Measurements from ENCODE around the gene BUD31. TPM values are rescaled to one million over a fixed set of nuclear protein-coding genes. Genes with fewer than 3 reads are reported as not detected.
"Not testable (repeated sequence)": the region's sequence is repeated elsewhere in the genome, so short reads cannot be mapped to it uniquely, and the experiment has no call there.

Gene BUD31
- total RNA-seq, 1 donor, result 99.0 TPM

GRCh38 chr7:99404977-99405320 lies 3.8 kb upstream of the BUD31 start:
- no peak overlapping the region for H3K4me3 ChIP-seq (ENCODE audit: low read length)
- H3K4me1 ChIP-seq (ENCODE audit: insufficient read depth, low read length), result peaks cover 26% of the 10 kb centered on the region
- no peaks in the 10 kb centered on the region for H3K27me3 ChIP-seq (ENCODE audit: insufficient read depth, low read length)
- H3K9me3 ChIP-seq (ENCODE audit: low read depth, low read length), result no peaks in the 10 kb centered on the region

- H3K4me3 ChIP-seq (ENCODE audit: low read length), result no peak overlapping the region
- peaks cover 31% of the 10 kb centered on the region for H3K4me1 ChIP-seq (ENCODE audit: insufficient read depth, low read length)
- no peaks in the 10 kb centered on the region for H3K27me3 ChIP-seq (ENCODE audit: insufficient read depth, low read length)
- H3K9me3 ChIP-seq (ENCODE audit: low read depth, low read length), result no peaks in the 10 kb centered on the region
Measured at GRCh38 chr7:99406557-99406956, 2.2 kb upstream of the BUD31 start.

GRCh38 chr7:99407872-99408378 lies 844 bp upstream of the BUD31 start:
- peaks cover 31% of the 10 kb centered on the region for H3K4me1 ChIP-seq (ENCODE audit: insufficient read depth, low read length)
- peak overlapping the region; percentile 87 for H3K4me3 ChIP-seq (ENCODE audit: low read length)
- H3K27me3 ChIP-seq (ENCODE audit: insufficient read depth, low read length), result no peaks in the 10 kb centered on the region
- no peaks in the 10 kb centered on the region for H3K9me3 ChIP-seq (ENCODE audit: low read depth, low read length)

GRCh38 chr7:99409192-99409572 lies 413 bp downstream of the BUD31 start:
- no peaks in the 10 kb centered on the region for H3K9me3 ChIP-seq (ENCODE audit: low read depth, low read length)
- H3K4me3 ChIP-seq (ENCODE audit: low read length), result peak overlapping the region; percentile 87
- H3K4me1 ChIP-seq (ENCODE audit: insufficient read depth, low read length), result peaks cover 31% of the 10 kb centered on the region
- H3K27me3 ChIP-seq (ENCODE audit: insufficient read depth, low read length), result no peaks in the 10 kb centered on the region

- H3K9me3 ChIP-seq (ENCODE audit: low read depth, low read length), result no peaks in the 10 kb centered on the region
- peaks cover 31% of the 10 kb centered on the region for H3K4me1 ChIP-seq (ENCODE audit: insufficient read depth, low read length)
- H3K27me3 ChIP-seq (ENCODE audit: insufficient read depth, low read length), result no peaks in the 10 kb centered on the region
- H3K4me3 ChIP-seq (ENCODE audit: low read length), result peak overlapping the region; percentile 87
Measured at GRCh38 chr7:99409806-99410205, 1.0 kb downstream of the BUD31 start.

- H3K4me3 ChIP-seq (ENCODE audit: low read length), result no peak overlapping the region
- H3K9me3 ChIP-seq (ENCODE audit: low read depth, low read length), result no peaks in the 10 kb centered on the region
- H3K27me3 ChIP-seq (ENCODE audit: insufficient read depth, low read length), result no peaks in the 10 kb centered on the region
- peaks cover 31% of the 10 kb centered on the region for H3K4me1 ChIP-seq (ENCODE audit: insufficient read depth, low read length)
Measured at GRCh38 chr7:99410635-99411034, 1.9 kb downstream of the BUD31 start.

- H3K9me3 ChIP-seq (ENCODE audit: low read depth, low read length); H3K4me3 ChIP-seq (ENCODE audit: low read length); H3K27me3 ChIP-seq (ENCODE audit: insufficient read depth, low read length); H3K4me1 ChIP-seq (ENCODE audit: insufficient read depth, low read length): not testable (repeated sequence)
Measured at GRCh38 chr7:99415513-99416127, 6.9 kb downstream of the BUD31 start.

GRCh38 chr7:99418260-99418659 lies 9.5 kb downstream of the BUD31 start:
- no peaks in the 10 kb centered on the region for H3K4me1 ChIP-seq (ENCODE audit: insufficient read depth, low read length)
- H3K27me3 ChIP-seq (ENCODE audit: insufficient read depth, low read length), result no peaks in the 10 kb centered on the region
- H3K4me3 ChIP-seq (ENCODE audit: low read length), result no peak overlapping the region
- no peaks in the 10 kb centered on the region for H3K9me3 ChIP-seq (ENCODE audit: low read depth, low read length)

- Histone ChIP-seq H3K4me3 (ENCODE audit: low read length) (no peak overlapping the region), H3K4me1 (ENCODE audit: insufficient read depth, low read length) (no peaks in the 10 kb centered on the region), H3K9me3 (ENCODE audit: low read depth, low read length) (no peaks in the 10 kb centered on the region), H3K27me3 (ENCODE audit: insufficient read depth, low read length) (no peaks in the 10 kb centered on the region)
Measured at GRCh38 chr7:99419323-99420021, 10.7 kb downstream of the BUD31 start.

GRCh38 chr7:99420213-99420612 lies 11.4 kb downstream of the BUD31 start:
- Histone ChIP-seq H3K9me3 (ENCODE audit: low read depth, low read length) (no peaks in the 10 kb centered on the region), H3K27me3 (ENCODE audit: insufficient read depth, low read length) (no peaks in the 10 kb centered on the region), H3K4me3 (ENCODE audit: low read length) (no peak overlapping the region), H3K4me1 (ENCODE audit: insufficient read depth, low read length) (no peaks in the 10 kb centered on the region)

- H3K4me1 ChIP-seq (ENCODE audit: insufficient read depth, low read length), result no peaks in the 10 kb centered on the region
- H3K9me3 ChIP-seq (ENCODE audit: low read depth, low read length), result no peaks in the 10 kb centered on the region
- no peak overlapping the region for H3K4me3 ChIP-seq (ENCODE audit: low read length)
- H3K27me3 ChIP-seq (ENCODE audit: insufficient read depth, low read length), result no peaks in the 10 kb centered on the region
Measured at GRCh38 chr7:99420986-99421385, 12.2 kb downstream of the BUD31 start.

- H3K27me3 ChIP-seq (ENCODE audit: insufficient read depth, low read length), result no peaks in the 10 kb centered on the region
- no peak overlapping the region for H3K4me3 ChIP-seq (ENCODE audit: low read length)
- no peaks in the 10 kb centered on the region for H3K4me1 ChIP-seq (ENCODE audit: insufficient read depth, low read length)
- H3K9me3 ChIP-seq (ENCODE audit: low read depth, low read length), result no peaks in the 10 kb centered on the region
Measured at GRCh38 chr7:99422186-99422585, 13.4 kb downstream of the BUD31 start.

GRCh38 chr7:99422625-99423024 lies 13.9 kb downstream of the BUD31 start:
- no peaks in the 10 kb centered on the region for H3K9me3 ChIP-seq (ENCODE audit: low read depth, low read length)
- H3K4me1 ChIP-seq (ENCODE audit: insufficient read depth, low read length), result no peaks in the 10 kb centered on the region
- H3K4me3 ChIP-seq (ENCODE audit: low read length), result no peak overlapping the region
- no peaks in the 10 kb centered on the region for H3K27me3 ChIP-seq (ENCODE audit: insufficient read depth, low read length)

- Histone ChIP-seq H3K4me1 (ENCODE audit: insufficient read depth, low read length) (no peaks in the 10 kb centered on the region), H3K4me3 (ENCODE audit: low read length) (no peak overlapping the region), H3K27me3 (ENCODE audit: insufficient read depth, low read length) (no peaks in the 10 kb centered on the region), H3K9me3 (ENCODE audit: low read depth, low read length) (no peaks in the 10 kb centered on the region)
Measured at GRCh38 chr7:99424932-99425730, 16.4 kb downstream of the BUD31 start.

GRCh38 chr7:99428972-99429566 lies 20.3 kb downstream of the BUD31 start:
- Histone ChIP-seq H3K27me3 (ENCODE audit: insufficient read depth, low read length) (no peaks in the 10 kb centered on the region), H3K4me3 (ENCODE audit: low read length) (no peak overlapping the region)

More at GRCh38 chr7:99428972-99429566, 20.3 kb downstream of the BUD31 start:
- H3K4me1 ChIP-seq (ENCODE audit: insufficient read depth, low read length), result no peaks in the 10 kb centered on the region
- no peaks in the 10 kb centered on the region for H3K9me3 ChIP-seq (ENCODE audit: low read depth, low read length)
